SK-N-SH treated with all-trans-retinoic acid at 6 μM for 48 hours (cell line): Measurements from ENCODE around the gene NPR1.
A peak's percentile ranks its signal among the peaks of the same experiment; 100 is the strongest.

Source experiments
- ATAC-seq: fragments of 200-7000 bp; cut with Tn5 transposase; 3 replicates; pipeline ENCODE4 v1.9.1; 2020; ENCODE audit warnings: mild to moderate bottlenecking, moderate library complexity
- ARNTL ChIP-seq: fragments of 450-650 bp; formaldehyde crosslinking; IDR thresholded peaks from 2 replicates; pipeline ENCODE4 v1.5.0; 2020; ENCODE audit warnings: low read depth, mild to moderate bottlenecking, moderate library complexity, borderline replicate concordance
- BACH2 ChIP-seq: fragments of 250-450 bp; sonication (Bioruptor Pico); IDR thresholded peaks from 2 replicates; pipeline ENCODE4 v1.9.0; 2021; ENCODE audit warnings: mild to moderate bottlenecking, borderline replicate concordance
- CSDC2 ChIP-seq: fragments of 250-450 bp; sonication (Bioruptor Pico); IDR thresholded peaks from 2 replicates; pipeline ENCODE4 v1.5.0; 2020; ENCODE audit warnings: mild to moderate bottlenecking, moderate library complexity
- ESRRG ChIP-seq: fragments of 250-450 bp; sonication (Bioruptor Pico); IDR thresholded peaks from 2 replicates; pipeline ENCODE4 v1.6.1; 2021; ENCODE audit warnings: mild to moderate bottlenecking
- GLIS3 ChIP-seq: fragments of 250-450 bp; sonication (Bioruptor Pico); IDR thresholded peaks from 2 replicates; pipeline ENCODE4 v1.5.0; 2020; ENCODE audit warnings: mild to moderate bottlenecking, moderate library complexity
- ISL1 ChIP-seq: fragments of 250-450 bp; sonication (Bioruptor Pico); IDR thresholded peaks from 2 replicates; pipeline ENCODE4 v2.1.2; 2022; ENCODE audit warnings: mild to moderate bottlenecking, moderate library complexity
- OSR1 ChIP-seq: fragments of 250-450 bp; sonication (Bioruptor Pico); IDR thresholded peaks from 2 replicates; pipeline ENCODE4 v1.8.0; 2022; ENCODE audit warnings: moderate library complexity, mild to moderate bottlenecking, inconsistent platforms
- PPARA ChIP-seq: fragments of 250-450 bp; sonication (Bioruptor Pico); IDR thresholded peaks from 2 replicates; pipeline ENCODE4 v1.5.0; 2020; ENCODE audit warnings: mild to moderate bottlenecking, borderline replicate concordance
- SNAI2 ChIP-seq: fragments of 250-450 bp; sonication (Bioruptor Pico); IDR thresholded peaks from 2 replicates; pipeline ENCODE4 v1.5.0; 2020; ENCODE audit warnings: mild to moderate bottlenecking, moderate library complexity
- TCF4 ChIP-seq: fragments of 250-450 bp; sonication (Bioruptor Pico); IDR thresholded peaks from 2 replicates; pipeline ENCODE4 v1.8.0; 2021; ENCODE audit warnings: mild to moderate bottlenecking, moderate library complexity, borderline replicate concordance
- TOX ChIP-seq: fragments of 250-450 bp; sonication (Bioruptor Pico); IDR thresholded peaks from 2 replicates; pipeline ENCODE4 v1.8.0; 2021; ENCODE audit warnings: mild to moderate bottlenecking, moderate library complexity, borderline replicate concordance
- ZC3H10 ChIP-seq: fragments of 250-450 bp; sonication (Bioruptor Pico); IDR thresholded peaks from 2 replicates; pipeline ENCODE4 v1.5.1; 2021; ENCODE audit warnings: mild to moderate bottlenecking, moderate library complexity
- ZFP30 ChIP-seq: fragments of 450-650 bp; formaldehyde crosslinking; IDR thresholded peaks from 2 replicates; pipeline ENCODE4 v1.5.0; 2022; ENCODE audit warnings: mild to moderate bottlenecking, moderate library complexity
- ZNF565 ChIP-seq: fragments of 450-650 bp; formaldehyde crosslinking; conservative IDR thresholded peaks from 2 replicates; pipeline ENCODE4 v1.5.0; 2020; ENCODE audit warnings: low read depth, mild to moderate bottlenecking, moderate library complexity
- ZNF70 ChIP-seq: fragments of 450-650 bp; formaldehyde crosslinking; IDR thresholded peaks from 2 replicates; pipeline ENCODE4 v1.5.0; 2020; ENCODE audit warnings: mild to moderate bottlenecking, moderate library complexity
- ZNF8 ChIP-seq: fragments of 450-650 bp; formaldehyde crosslinking; IDR thresholded peaks from 2 replicates; pipeline ENCODE4 v1.5.0; 2020; ENCODE audit warnings: mild to moderate bottlenecking, moderate library complexity
- TF ChIP-seq, protein P1 (sequence below): fragments of 250-450 bp; sonication (Bioruptor Pico); IDR thresholded peaks from 2 replicates; pipeline ENCODE4 v1.5.0; 2020; ENCODE audit warnings: mild to moderate bottlenecking, moderate library complexity
- TF ChIP-seq, protein P2 (sequence below): fragments of 250-450 bp; sonication (Bioruptor Pico); IDR thresholded peaks from 2 replicates; pipeline ENCODE4 v1.5.1; 2021; ENCODE audit warnings: mild to moderate bottlenecking, moderate library complexity
- TF ChIP-seq, protein P3 (sequence below): fragments of 250-450 bp; sonication (Bioruptor Pico); IDR thresholded peaks from 2 replicates; pipeline ENCODE4 v1.8.0; 2021; ENCODE audit warnings: low read depth, mild to moderate bottlenecking, moderate library complexity, borderline replicate concordance
- TF ChIP-seq, protein P4 (sequence below): fragments of 250-450 bp; sonication (Bioruptor Pico); IDR thresholded peaks from 2 replicates; pipeline ENCODE4 v1.5.1; 2020; ENCODE audit warnings: low read depth, mild to moderate bottlenecking, moderate library complexity
- TF ChIP-seq, protein P5 (sequence below): fragments of 250-450 bp; sonication (Bioruptor Pico); IDR thresholded peaks from 2 replicates; pipeline ENCODE4 v1.8.0; 2020; ENCODE audit warnings: mild to moderate bottlenecking, moderate library complexity, borderline replicate concordance

Gene NPR1

DNA sequence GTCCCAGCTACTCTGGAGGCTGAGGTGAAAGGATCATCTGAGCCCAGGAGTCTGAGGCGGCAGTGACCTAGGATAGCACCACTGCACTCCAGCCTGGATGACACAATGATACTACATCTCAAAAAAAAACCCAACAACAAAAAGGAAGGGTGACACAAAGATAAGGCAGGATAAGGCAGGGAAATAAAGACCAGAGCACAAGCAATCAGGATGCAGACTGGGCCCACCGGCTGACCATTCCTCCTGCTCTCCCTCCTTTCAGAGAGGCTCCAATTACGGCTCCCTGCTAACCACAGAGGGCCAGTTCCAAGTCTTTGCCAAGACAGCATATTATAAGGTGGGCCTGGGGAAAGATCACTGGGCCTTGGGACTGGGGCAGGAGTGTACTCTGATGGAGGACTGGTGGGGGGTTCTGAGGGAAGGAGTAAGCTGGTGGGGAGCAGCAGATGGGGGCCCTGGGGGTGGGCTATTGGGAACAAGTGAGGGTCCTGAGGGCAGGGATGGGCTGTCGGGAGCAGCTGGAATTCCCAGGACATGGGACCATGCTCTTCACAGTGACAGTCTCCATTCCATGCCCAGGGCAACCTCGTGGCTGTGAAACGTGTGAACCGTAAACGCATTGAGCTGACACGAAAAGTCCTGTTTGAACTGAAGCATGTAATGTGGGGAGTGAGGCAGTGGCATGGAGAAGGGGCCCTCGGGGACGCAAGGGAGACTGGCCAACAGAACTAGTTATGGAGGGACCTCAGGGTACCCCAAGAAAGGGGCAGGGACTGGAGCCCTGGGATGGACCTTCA, 7.3 kb downstream of the NPR1 start:
- no peak for TF ChIP-seq GLIS3 (CRISPR knock-in tag)
- peak; percentile 49 for ATAC-seq

DNA sequence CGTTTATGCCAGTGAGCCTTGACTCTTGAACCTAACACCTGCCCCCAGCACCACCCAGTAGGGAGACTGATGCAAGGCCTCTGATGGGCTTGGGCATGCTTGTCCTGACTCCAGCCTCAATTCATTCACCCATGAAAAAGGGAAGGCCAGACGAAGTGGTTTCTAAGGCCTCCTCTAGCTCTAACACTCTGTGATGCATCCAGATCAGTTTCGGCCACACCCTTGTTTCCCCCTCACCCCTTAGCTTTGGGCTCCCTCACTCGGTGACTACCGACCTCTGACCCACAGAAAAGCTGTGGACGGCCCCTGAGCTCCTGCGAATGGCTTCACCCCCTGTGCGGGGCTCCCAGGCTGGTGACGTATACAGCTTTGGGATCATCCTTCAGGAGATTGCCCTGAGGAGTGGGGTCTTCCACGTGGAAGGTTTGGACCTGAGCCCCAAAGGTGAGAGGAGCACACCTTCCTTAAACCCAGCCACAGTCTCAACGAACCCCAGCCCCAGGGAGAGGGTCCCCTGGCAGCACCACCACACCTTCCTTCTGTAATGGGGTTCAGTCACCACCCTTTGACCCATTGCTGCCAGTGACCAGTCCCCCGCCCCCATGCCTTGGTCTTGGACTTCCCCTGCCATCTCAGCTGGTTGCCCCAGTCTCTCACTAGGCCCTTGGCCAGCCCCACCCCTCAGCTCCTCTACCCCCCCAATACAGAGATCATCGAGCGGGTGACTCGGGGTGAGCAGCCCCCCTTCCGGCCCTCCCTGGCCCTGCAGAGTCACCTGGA, 9.0 kb downstream of the NPR1 start:
- TF ChIP-seq, protein P1, sequence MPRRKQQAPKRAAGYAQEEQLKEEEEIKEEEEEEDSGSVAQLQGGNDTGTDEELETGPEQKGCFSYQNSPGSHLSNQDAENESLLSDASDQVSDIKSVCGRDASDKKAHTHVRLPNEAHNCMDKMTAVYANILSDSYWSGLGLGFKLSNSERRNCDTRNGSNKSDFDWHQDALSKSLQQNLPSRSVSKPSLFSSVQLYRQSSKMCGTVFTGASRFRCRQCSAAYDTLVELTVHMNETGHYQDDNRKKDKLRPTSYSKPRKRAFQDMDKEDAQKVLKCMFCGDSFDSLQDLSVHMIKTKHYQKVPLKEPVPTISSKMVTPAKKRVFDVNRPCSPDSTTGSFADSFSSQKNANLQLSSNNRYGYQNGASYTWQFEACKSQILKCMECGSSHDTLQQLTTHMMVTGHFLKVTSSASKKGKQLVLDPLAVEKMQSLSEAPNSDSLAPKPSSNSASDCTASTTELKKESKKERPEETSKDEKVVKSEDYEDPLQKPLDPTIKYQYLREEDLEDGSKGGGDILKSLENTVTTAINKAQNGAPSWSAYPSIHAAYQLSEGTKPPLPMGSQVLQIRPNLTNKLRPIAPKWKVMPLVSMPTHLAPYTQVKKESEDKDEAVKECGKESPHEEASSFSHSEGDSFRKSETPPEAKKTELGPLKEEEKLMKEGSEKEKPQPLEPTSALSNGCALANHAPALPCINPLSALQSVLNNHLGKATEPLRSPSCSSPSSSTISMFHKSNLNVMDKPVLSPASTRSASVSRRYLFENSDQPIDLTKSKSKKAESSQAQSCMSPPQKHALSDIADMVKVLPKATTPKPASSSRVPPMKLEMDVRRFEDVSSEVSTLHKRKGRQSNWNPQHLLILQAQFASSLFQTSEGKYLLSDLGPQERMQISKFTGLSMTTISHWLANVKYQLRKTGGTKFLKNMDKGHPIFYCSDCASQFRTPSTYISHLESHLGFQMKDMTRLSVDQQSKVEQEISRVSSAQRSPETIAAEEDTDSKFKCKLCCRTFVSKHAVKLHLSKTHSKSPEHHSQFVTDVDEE (CRISPR knock-in tag) = no peak
- TF ChIP-seq, protein P2, sequence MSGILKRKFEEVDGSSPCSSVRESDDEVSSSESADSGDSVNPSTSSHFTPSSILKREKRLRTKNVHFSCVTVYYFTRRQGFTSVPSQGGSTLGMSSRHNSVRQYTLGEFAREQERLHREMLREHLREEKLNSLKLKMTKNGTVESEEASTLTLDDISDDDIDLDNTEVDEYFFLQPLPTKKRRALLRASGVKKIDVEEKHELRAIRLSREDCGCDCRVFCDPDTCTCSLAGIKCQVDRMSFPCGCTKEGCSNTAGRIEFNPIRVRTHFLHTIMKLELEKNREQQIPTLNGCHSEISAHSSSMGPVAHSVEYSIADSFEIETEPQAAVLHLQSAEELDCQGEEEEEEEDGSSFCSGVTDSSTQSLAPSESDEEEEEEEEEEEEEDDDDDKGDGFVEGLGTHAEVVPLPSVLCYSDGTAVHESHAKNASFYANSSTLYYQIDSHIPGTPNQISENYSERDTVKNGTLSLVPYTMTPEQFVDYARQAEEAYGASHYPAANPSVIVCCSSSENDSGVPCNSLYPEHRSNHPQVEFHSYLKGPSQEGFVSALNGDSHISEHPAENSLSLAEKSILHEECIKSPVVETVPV (CRISPR knock-in tag) = no peak
- TF ChIP-seq, protein P3, sequence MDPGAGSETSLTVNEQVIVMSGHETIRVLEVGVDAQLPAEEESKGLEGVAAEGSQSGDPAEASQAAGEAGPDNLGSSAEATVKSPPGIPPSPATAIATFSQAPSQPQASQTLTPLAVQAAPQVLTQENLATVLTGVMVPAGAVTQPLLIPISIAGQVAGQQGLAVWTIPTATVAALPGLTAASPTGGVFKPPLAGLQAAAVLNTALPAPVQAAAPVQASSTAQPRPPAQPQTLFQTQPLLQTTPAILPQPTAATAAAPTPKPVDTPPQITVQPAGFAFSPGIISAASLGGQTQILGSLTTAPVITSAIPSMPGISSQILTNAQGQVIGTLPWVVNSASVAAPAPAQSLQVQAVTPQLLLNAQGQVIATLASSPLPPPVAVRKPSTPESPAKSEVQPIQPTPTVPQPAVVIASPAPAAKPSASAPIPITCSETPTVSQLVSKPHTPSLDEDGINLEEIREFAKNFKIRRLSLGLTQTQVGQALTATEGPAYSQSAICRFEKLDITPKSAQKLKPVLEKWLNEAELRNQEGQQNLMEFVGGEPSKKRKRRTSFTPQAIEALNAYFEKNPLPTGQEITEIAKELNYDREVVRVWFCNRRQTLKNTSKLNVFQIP = no peak
- TF ChIP-seq TCF4 (CRISPR knock-in tag) (no peak), BACH2 (no peak), ZC3H10 (CRISPR knock-in tag) (no peak), CSDC2 (CRISPR knock-in tag) (no peak), GLIS3 (CRISPR knock-in tag) (no peak), TOX (CRISPR knock-in tag) (no peak), ZNF565 (CRISPR knock-in tag) (no peak), ZNF70 (CRISPR knock-in tag) (no peak), ISL1 (no peak), SNAI2 (CRISPR knock-in tag) (no peak)
- TF ChIP-seq, protein P4, sequence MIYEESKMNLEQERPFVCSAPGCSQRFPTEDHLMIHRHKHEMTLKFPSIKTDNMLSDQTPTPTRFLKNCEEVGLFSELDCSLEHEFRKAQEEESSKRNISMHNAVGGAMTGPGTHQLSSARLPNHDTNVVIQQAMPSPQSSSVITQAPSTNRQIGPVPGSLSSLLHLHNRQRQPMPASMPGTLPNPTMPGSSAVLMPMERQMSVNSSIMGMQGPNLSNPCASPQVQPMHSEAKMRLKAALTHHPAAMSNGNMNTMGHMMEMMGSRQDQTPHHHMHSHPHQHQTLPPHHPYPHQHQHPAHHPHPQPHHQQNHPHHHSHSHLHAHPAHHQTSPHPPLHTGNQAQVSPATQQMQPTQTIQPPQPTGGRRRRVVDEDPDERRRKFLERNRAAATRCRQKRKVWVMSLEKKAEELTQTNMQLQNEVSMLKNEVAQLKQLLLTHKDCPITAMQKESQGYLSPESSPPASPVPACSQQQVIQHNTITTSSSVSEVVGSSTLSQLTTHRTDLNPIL (CRISPR knock-in tag) = no peak
- TF ChIP-seq, all 23 proteins: peak for 0
- ATAC-seq = no peak

DNA sequence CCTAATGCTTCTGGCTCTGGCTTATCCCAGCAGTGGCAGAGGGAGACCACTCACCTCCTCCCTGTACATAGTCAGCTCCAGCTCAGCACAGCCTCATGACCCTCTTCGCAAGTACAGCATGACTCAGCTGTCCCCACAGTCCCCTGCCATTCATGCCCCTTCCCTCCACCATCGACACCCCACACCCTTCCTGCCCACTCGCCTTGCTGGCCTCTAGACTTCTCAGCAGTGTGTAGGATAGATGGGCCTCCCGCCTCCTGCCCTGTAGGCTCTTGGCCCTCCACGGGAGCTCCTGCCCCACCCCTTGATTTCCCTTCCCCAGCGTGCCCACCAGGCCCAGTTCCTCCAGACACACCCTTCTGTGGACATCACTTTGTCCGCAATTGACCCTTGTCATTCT, 9.8 kb downstream of the NPR1 start:
- ATAC-seq = no peak
- TF ChIP-seq OSR1 (CRISPR knock-in tag) (no peak), ZNF70 (CRISPR knock-in tag) (no peak), TOX (CRISPR knock-in tag) (no peak), ZC3H10 (CRISPR knock-in tag) (no peak), ZNF565 (CRISPR knock-in tag) (no peak), ZNF8 (CRISPR knock-in tag) (no peak), CSDC2 (CRISPR knock-in tag) (no peak), TCF4 (CRISPR knock-in tag) (no peak), GLIS3 (CRISPR knock-in tag) (no peak), ESRRG (CRISPR knock-in tag) (no peak), PPARA (no peak), ISL1 (no peak), ZFP30 (no peak), SNAI2 (CRISPR knock-in tag) (no peak), ARNTL (CRISPR knock-in tag) (no peak)
- TF ChIP-seq, protein P3 = no peak
- TF ChIP-seq, protein P1 (CRISPR knock-in tag) = no peak
- TF ChIP-seq, protein P5, sequence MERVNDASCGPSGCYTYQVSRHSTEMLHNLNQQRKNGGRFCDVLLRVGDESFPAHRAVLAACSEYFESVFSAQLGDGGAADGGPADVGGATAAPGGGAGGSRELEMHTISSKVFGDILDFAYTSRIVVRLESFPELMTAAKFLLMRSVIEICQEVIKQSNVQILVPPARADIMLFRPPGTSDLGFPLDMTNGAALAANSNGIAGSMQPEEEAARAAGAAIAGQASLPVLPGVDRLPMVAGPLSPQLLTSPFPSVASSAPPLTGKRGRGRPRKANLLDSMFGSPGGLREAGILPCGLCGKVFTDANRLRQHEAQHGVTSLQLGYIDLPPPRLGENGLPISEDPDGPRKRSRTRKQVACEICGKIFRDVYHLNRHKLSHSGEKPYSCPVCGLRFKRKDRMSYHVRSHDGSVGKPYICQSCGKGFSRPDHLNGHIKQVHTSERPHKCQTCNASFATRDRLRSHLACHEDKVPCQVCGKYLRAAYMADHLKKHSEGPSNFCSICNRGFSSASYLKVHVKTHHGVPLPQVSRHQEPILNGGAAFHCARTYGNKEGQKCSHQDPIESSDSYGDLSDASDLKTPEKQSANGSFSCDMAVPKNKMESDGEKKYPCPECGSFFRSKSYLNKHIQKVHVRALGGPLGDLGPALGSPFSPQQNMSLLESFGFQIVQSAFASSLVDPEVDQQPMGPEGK (CRISPR knock-in tag) = no peak
